IMR-90 (cell line): ENCODE data around the gene NIPSNAP3A. TPM values are rescaled to one million over a fixed set of nuclear protein-coding genes. Genes with fewer than 3 reads are reported as not detected.
A peak's percentile ranks its signal among the peaks of the same experiment; 100 is the strongest.

Source experiments
- ATAC-seq: fragments of 200-7000 bp; cut with Tn5 transposase; 2 replicates; pipeline ENCODE4 v1.9.1; 2020; ENCODE audit warnings: low read depth, mild to moderate bottlenecking, moderate library complexity
- BruUV-seq: library from RNA; stranded (reverse); fragments of 400-500 nt; replicated peaks from 2 replicates; lab custom pipeline; 2021; lab: Mats Ljungman, UMichigan
- CTCF ChIA-PET: fragments of 300-600 bp; formaldehyde crosslinking; extraction: SDS; loops from one replicate; lab custom pipeline; 2021; ENCODE audit warnings: antibody characterized with exemption; lab: Yijun Ruan, JAX
- POLR2A ChIA-PET: fragments of 300-600 bp; sonication (Branson Sonifier 250); formaldehyde crosslinking; loops from one replicate; lab custom pipeline; 2022; ENCODE audit warnings: antibody characterized with exemption; ENCODE audit not compliant: unreplicated experiment; lab: Charles Lee
- DNase-seq: peaks from one replicate; pipeline ENCODE4 v3.0.0; 2013
- H2AFZ ChIP-seq: replicated peaks from 2 replicates; pipeline ENCODE3; 2013; ENCODE audit warnings: low read length, mild to moderate bottlenecking; ENCODE audit not compliant: poor library complexity
- H2AK5ac ChIP-seq: 2 replicates; pipeline ENCODE4 v1.6.1; 2013; ENCODE audit warnings: low read depth, low read length, inconsistent platforms
- H2AK9ac ChIP-seq: replicated peaks from 2 replicates; pipeline ENCODE3; 2013; ENCODE audit warnings: mild to moderate bottlenecking, low read depth, low read length, moderate library complexity; ENCODE audit not compliant: poor library complexity
- H2BK120ac ChIP-seq: 2 replicates; pipeline ENCODE4 v1.6.1; 2013; ENCODE audit warnings: low read depth, low read length, inconsistent platforms
- H2BK15ac ChIP-seq: 3 replicates; pipeline ENCODE4 v1.6.1; 2013; ENCODE audit warnings: low read depth, low read length, inconsistent platforms
- H2BK20ac ChIP-seq: 2 replicates; pipeline ENCODE4 v1.6.1; 2013; ENCODE audit warnings: low read depth, mild to moderate bottlenecking, inconsistent platforms, low read length, moderate library complexity
- H2BK5ac ChIP-seq: 2 replicates; pipeline ENCODE4 v1.6.1; 2013; ENCODE audit warnings: mild to moderate bottlenecking, low read depth, low read length, inconsistent platforms; ENCODE audit not compliant: poor library complexity, severe bottlenecking
- H3K14ac ChIP-seq: replicated peaks from 2 replicates; pipeline ENCODE4 v1.6.1; 2013; ENCODE audit warnings: low read depth, low read length, inconsistent platforms
- H3K18ac ChIP-seq: 2 replicates; pipeline ENCODE4 v1.6.1; 2013; ENCODE audit warnings: low read depth, low read length, control low read depth
- H3K23ac ChIP-seq: 2 replicates; pipeline ENCODE4 v1.6.1; 2013; ENCODE audit warnings: low read depth, low read length, inconsistent platforms
- H3K27ac ChIP-seq: 2 replicates; pipeline ENCODE4 v1.5.1; 2013; ENCODE audit warnings: mild to moderate bottlenecking, control low read depth, low read length; ENCODE audit not compliant: insufficient read depth
- H3K27me3 ChIP-seq: 2 replicates; pipeline ENCODE4 v1.6.1; 2013; ENCODE audit warnings: low read length; ENCODE audit not compliant: control insufficient read depth, insufficient read depth
- H3K36me3 ChIP-seq: 2 replicates; pipeline ENCODE4 v1.6.1; 2013; ENCODE audit warnings: low read length, mixed read lengths; ENCODE audit not compliant: control insufficient read depth, insufficient read depth
- H3K4ac ChIP-seq: 2 replicates; pipeline ENCODE4 v1.6.1; 2013; ENCODE audit warnings: low read depth, low read length, inconsistent platforms
- H3K4me1 ChIP-seq: 2 replicates; pipeline ENCODE4 v1.6.1; 2013; ENCODE audit warnings: low read length, mixed read lengths; ENCODE audit not compliant: control insufficient read depth, insufficient read depth
- H3K4me2 ChIP-seq: 2 replicates; pipeline ENCODE4 v1.6.1; 2013; ENCODE audit warnings: low read depth, mild to moderate bottlenecking, control low read depth, low read length, moderate library complexity
- H3K4me3 ChIP-seq: 2 replicates; pipeline ENCODE4 v1.5.1; 2013; ENCODE audit warnings: low read depth, mild to moderate bottlenecking, control low read depth, low read length, moderate library complexity; ENCODE audit not compliant: insufficient read depth
- H3K56ac ChIP-seq: 2 replicates; pipeline ENCODE4 v1.6.1; 2013; ENCODE audit warnings: low read length, inconsistent platforms; ENCODE audit not compliant: insufficient read depth; ENCODE audit errors: extremely low read depth
- H3K79me1 ChIP-seq, 2 experiments: 2 replicates each; pipeline ENCODE4 v1.6.1; 2013; ENCODE audit warnings: low read length in 2 of 2, inconsistent platforms in 1 of 2, low read depth in 1 of 2
- H3K9ac ChIP-seq: 2 replicates; pipeline ENCODE4 v1.6.1; 2013; ENCODE audit warnings: low read depth, low read length, control low read depth
- H3K9me1 ChIP-seq: 2 replicates; pipeline ENCODE4 v1.6.1; 2013; ENCODE audit warnings: low read length, inconsistent platforms; ENCODE audit not compliant: insufficient read depth
- H3K9me3 ChIP-seq: 2 replicates; pipeline ENCODE4 v1.6.1; 2013; ENCODE audit warnings: low read length; ENCODE audit not compliant: control insufficient read depth, insufficient read depth
- H4K20me1 ChIP-seq: 2 replicates; pipeline ENCODE4 v1.6.1; 2013; ENCODE audit warnings: low read length, inconsistent platforms; ENCODE audit not compliant: insufficient read depth
- H4K5ac ChIP-seq: 2 replicates; pipeline ENCODE4 v1.6.1; 2013; ENCODE audit warnings: mild to moderate bottlenecking, low read depth, low read length, control low read depth
- H4K8ac ChIP-seq, 2 experiments: 2 replicates each; pipeline ENCODE4 v1.6.1; 2013; ENCODE audit warnings: low read depth in 2 of 2, low read length in 2 of 2, control low read depth in 1 of 2, inconsistent platforms in 1 of 2
- H4K91ac ChIP-seq: 2 replicates; pipeline ENCODE4 v1.6.1; 2013; ENCODE audit warnings: low read depth, low read length, inconsistent platforms; ENCODE audit not compliant: insufficient read depth
- MAFK ChIP-seq: IDR thresholded peaks from 2 replicates; pipeline ENCODE4 v1.6.1; 2012; ENCODE audit warnings: low read depth, low read length, improper control_type of control experiment
- MAZ ChIP-seq: IDR thresholded peaks from 2 replicates; pipeline ENCODE4 v1.6.1; 2012; ENCODE audit warnings: low read depth, mild to moderate bottlenecking, low read length, improper control_type of control experiment, moderate library complexity, borderline replicate concordance
- WGBS, 2 experiments: methylation state at CpG; one replicate each; pipeline versions ENCODE4 v1.1.5 to v1.1.7; 2013; ENCODE audit warnings: missing lambda C conversion rate in 2 of 2; ENCODE audit not compliant: insufficient read length in 1 of 2; ENCODE audit errors: extremely low coverage in 2 of 2; 5-methylcytosine and 5-hydroxymethylcytosine counted together
- dilution Hi-C: fragments of 300-500 bp; cut with HindIII; formaldehyde crosslinking; loops from one replicate; pipeline ENCODE4 v1.14.3; 2018; ENCODE audit warnings: low sequenced_read_pairs; ENCODE audit not compliant: unreplicated experiment
- in situ Hi-C: fragments of 300-500 bp; cut with MboI; formaldehyde crosslinking; loops from 3 replicates; pipeline ENCODE4 v1.14.3; 2019; ENCODE audit warnings: low sequenced_read_pairs, inconsistent platforms, mixed read lengths
- intact Hi-C: fragments of 100-400 bp; cut with micrococcal nuclease; formaldehyde crosslinking; loops from 2 replicates; pipeline ENCODE4 v1.10.0; 2022
- polyA plus RNA-seq, 3 experiments: library from polyadenylated mRNA; depleted of rRNA; stranded (reverse); fragments of >200 nt; gene quantifications; 2 replicates each; pipeline ENCODE4 v1.2.3, GENCODE V29; 2012; ENCODE audit warnings: low replicate concordance in 1 of 3
- total RNA-seq: library from RNA; depleted of rRNA; stranded (reverse); fragments of >200 nt; gene quantifications from 2 replicates; pipeline ENCODE4 v1.2.3, GENCODE V29; 2012
- TF ChIP-seq, protein P1 (sequence below): fragments of 150-350 bp; IDR thresholded peaks from 2 replicates; pipeline ENCODE4 v1.6.1; 2016; ENCODE audit warnings: low read depth, mild to moderate bottlenecking, low read length, moderate library complexity, borderline replicate concordance

Gene NIPSNAP3A
- total and polyA plus RNA-seq, 2 of the 4 experiments (the other 2 are of a cell fraction) = 21.4 to 32.1 TPM

DNA sequence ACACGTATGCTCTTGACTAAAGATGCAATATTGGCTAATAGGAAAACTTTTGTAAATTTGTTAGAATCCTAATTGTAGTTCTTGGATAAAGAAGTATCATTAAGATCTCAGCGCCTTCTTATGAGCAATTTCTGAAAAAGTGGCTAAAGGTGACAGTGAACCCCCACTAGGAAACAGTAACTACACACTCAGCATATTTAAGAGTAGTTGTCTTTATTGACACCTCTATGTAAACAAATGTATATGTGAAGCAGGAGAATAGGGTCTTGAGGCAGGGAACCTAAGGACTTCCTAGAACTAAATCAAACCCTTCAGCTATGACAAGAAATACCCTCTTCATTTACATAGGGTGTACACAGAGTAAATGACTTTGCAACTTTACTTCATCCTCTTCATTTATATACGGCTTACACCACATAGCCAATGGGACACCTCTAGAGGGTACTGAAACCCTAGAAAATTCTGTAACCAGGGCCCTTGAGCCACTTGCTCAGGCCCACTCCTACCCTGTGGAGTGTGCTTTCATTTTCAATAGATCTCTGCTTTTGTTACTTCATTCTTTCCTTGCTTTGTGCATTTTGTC is 2.8 kb downstream of the NIPSNAP3A start:
- Histone ChIP-seq H4K8ac (no peak overlapping the region), H3K79me1 (peaks cover 11 to 24% of the 10 kb centered on the region in 2 experiments), H2AFZ (no peak overlapping the region), H3K4me3 (no peak overlapping the region), H3K9me3 (no peaks in the 10 kb centered on the region), H3K56ac (no peak overlapping the region), H2AK9ac (no peak overlapping the region), H2BK20ac (no peak overlapping the region), H3K4ac (no peak overlapping the region), H3K18ac (no peak overlapping the region), H3K9me1 (no peaks in the 10 kb centered on the region), H4K5ac (no peak overlapping the region), H4K91ac (no peak overlapping the region), H4K20me1 (no peaks in the 10 kb centered on the region), H3K14ac (no peak overlapping the region), H3K4me2 (no peak overlapping the region), H3K9ac (no peak overlapping the region), H3K27me3 (no peaks in the 10 kb centered on the region), H2BK5ac (no peak overlapping the region), H2BK120ac (no peak overlapping the region), H3K4me1 (peaks cover 2% of the 10 kb centered on the region; the same call in 1 of the 2 replicates), H2AK5ac (no peak overlapping the region), H3K23ac (no peak overlapping the region), H3K36me3 (peaks cover 3% of the 10 kb centered on the region; the same call in 1 of the 2 replicates), H3K27ac (no peak overlapping the region), H2BK15ac (no peak overlapping the region)
- no peak for DNase-seq
- CTCF ChIA-PET = no interaction called here
- in situ Hi-C loops = no loop called here
- dilution Hi-C loops = no loop called here
- no peak for ATAC-seq
- intact Hi-C loops = no loop called here
- POLR2A ChIA-PET = no interaction called here
- BruUV-seq = no TSS peak
- no peak for TF ChIP-seq MAZ
- TF ChIP-seq, protein P1, sequence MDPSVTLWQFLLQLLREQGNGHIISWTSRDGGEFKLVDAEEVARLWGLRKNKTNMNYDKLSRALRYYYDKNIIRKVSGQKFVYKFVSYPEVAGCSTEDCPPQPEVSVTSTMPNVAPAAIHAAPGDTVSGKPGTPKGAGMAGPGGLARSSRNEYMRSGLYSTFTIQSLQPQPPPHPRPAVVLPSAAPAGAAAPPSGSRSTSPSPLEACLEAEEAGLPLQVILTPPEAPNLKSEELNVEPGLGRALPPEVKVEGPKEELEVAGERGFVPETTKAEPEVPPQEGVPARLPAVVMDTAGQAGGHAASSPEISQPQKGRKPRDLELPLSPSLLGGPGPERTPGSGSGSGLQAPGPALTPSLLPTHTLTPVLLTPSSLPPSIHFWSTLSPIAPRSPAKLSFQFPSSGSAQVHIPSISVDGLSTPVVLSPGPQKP = no peak
- peak; percentile 68 for TF ChIP-seq MAFK
- no CpG with 5 or more reads among the region's 3 CpGs for WGBS, 2 experiments
